Measurements from ENCODE around the gene CYP4F22.
"Not testable (repeated sequence)": the region's sequence is repeated elsewhere in the genome, so short reads cannot be mapped to it uniquely, and the experiment has no call there.

Gene CYP4F22

DNA sequence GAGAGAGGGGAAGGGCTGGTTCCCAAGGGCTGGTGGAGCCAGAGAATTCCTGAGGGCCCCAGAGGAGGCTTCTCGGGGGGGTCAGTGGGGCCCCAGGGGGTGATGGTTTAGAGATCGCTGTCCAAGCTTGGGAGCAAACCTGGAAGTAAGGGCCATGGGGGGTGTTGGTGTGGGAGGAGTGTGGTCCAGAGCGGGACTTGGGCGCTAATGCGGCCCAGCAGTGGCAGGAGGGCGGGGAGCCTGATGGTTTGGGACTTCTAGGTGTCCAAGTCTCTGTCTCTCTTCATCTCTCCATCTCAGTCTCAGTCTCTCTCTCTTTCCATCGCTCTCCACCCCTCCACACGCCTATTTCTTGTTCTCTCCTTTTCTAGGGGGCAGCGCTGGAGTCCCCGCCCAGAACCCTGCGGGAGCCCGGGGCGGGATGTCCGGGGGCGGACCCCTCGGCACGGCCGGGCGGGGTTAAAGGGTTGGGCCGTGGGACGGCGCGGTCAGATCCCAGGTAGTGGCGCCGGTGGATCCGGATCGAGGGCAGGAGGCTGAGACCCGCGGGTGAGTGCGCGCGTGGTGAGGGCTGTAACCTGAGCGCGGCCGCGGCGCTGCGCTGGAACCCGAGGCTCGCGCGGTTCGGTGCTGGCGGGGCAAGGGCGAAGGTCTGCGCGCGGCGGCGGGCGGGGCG, at the start of gene CYP4F22:
Gene CYP4F22, plus strand, starts transcription at position 491 of the 676 bp plus-strand sequence. CDS start 16,812 bp downstream, outside the sequence.
- DNase-seq (ENCODE audit: low read depth in 4 of 4, low spot score in 1 of 4), result no peak

DNA sequence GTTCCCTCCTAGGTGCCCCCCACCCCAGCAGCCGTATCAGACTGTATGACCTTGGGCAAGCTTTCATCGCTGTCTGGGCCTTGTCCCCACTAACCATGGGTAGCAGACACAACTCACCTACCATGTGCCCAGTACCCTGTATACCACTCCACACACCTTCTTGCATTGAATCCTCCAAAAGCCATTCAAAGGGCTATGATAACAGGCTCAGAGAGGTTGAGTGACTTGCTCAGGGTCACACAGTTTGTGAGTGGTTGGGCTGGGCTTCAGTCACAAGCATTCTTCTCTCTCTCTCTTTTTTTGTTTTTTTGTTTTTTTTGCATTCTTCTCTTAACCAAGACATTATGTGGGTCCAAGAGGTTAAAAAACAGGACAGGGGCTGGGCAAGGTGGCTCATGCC, 46.6 kb upstream of the CYP4F22 start:
- no peak for DNase-seq (ENCODE audit: low read depth in 4 of 4, low spot score in 1 of 4)

DNA sequence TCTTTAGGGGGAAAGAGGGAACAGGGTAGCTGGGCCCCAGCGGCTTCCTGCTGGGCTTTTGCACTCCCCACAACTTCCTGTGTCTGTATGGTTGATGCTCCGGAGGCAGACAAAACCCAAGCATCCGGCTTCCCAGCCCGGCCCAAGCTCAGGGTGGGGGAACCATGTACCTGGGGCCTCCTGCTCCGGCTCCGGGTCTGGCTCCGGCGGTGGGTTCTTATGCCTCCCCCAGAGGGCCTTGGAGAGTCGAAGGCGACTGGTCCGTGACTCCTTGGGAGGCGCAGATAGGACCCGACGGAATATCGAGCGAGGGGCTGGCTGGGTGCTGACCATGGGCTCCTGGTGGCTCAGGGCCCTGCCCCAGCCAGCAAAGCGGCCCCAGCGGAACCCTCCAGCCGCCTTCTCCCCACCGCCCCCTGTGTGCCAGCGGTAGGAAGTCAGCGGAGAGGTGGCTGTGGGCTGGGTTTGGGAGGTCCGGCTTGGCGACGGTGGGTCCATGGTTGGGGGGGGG, 44.4 kb upstream of the CYP4F22 start:
- peak in 2 of 4 experiments; percentile 61 to 62 for DNase-seq (ENCODE audit: low read depth in 4 of 4, low spot score in 1 of 4)

- DNase-seq (ENCODE audit: low read depth in 4 of 4, low spot score in 1 of 4), result peak in 1 of 4 experiments; percentile 55
Observed at GRCh38 chr19:15464394-15465385, 43.6 kb upstream of the CYP4F22 start, which contains the start of gene RASAL3. TSS of gene RASAL3 (minus strand) at chr19:15464544. CDS start at chr19:15464358, 186 bp downstream.

- DNase-seq (ENCODE audit: low read depth in 4 of 4, low spot score in 1 of 4), result peak in 2 of 4 experiments; percentile 40 to 58
Observed at GRCh38 chr19:15466851-15467733, 41.2 kb upstream of the CYP4F22 start.

GRCh38 chr19:15467734-15468214, 40.6 kb upstream of the CYP4F22 start:
- DNase-seq (ENCODE audit: low read depth in 4 of 4, low spot score in 1 of 4), result no peak

DNA sequence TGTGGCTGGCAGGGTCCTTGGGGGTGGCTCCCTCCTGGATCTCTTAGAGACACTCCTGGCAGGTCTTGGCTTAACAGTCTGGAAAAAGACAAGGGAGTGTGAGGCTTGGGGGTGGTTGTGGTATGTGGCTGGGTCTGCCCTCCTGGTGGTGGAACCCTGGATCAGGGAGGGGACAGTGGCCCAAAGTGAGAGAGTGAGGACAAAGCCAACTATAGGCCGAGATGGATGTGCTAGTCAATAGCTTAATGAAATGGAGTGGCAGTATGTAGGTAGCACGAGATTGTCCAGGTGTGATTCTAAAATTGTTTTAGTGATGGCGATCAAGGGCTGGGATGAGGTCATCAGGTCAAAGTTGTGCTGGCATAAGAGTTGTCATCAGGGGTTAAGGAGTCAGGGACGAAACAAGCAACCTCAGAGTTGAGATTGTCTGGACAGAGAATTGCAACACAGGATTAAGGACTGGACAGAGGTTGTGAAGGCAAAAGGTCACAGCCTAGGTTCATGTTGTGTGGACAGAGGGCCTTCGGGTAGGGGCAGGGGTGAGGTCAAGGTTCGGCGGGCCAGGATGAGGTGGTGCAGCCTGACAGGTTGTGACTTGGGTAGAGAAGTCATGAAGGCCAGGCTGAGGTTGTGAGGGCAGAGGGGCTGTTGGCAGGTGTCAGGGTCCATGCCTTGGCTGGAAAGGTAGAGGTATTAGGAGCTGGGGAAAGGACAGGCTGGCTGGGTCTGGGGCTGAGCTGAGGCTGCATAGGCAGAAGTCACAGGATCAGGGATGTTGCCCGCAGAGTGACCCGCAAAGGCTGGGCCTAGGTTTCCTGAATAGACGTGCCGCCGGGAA, 39.4 kb upstream of the CYP4F22 start:
- DNase-seq (ENCODE audit: low read depth in 4 of 4, low spot score in 1 of 4), result no peak

DNA sequence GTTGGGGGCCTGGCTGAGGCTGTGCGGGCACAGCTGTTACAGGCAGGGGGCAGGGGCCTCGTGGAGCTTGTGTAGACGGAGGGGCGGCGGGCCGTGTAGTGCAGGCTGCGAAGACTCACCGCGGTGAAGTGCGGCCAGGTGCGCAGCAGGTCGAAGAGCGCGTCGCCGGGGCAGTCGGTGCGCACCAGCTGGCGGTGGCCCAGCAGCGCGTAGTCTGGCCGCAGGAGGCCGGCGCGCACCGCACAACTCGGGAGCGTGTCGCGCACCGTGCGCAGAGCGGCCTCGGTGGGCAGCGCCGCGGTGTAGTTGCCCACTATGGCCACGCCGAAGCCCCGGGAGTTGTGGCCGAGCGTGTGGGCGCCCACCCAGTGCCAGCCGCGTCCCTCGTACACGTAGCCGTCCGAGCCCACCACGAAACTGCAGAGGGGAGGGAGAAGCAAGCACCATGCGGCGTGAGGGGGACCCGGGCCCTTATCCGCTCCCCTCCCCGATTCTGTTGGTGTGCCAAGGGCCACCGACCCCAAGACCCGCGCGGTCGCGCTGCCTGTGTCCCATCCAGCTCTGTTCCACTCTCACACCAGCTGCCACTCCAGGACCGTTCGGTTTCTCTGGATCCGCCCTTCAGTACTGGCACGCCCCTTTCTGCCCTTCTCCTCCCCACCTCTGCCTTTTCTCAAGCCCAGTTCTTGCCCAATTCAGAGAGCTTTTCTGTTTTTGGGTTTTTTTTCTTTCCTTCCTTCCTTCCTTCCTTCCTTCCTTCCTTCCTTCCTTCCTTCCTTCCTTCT, 38.6 kb upstream of the CYP4F22 start:
- DNase-seq (ENCODE audit: low read depth in 4 of 4, low spot score in 1 of 4), result no peak

GRCh38 chr19:15471639-15472101, 36.7 kb upstream of the CYP4F22 start:
- DNase-seq (ENCODE audit: low read depth in 4 of 4, low spot score in 1 of 4), result no peak

- not testable (repeated sequence) for DNase-seq (ENCODE audit: low read depth in 4 of 4, low spot score in 1 of 4)
Observed at GRCh38 chr19:15473821-15474220, 34.5 kb upstream of the CYP4F22 start.

DNA sequence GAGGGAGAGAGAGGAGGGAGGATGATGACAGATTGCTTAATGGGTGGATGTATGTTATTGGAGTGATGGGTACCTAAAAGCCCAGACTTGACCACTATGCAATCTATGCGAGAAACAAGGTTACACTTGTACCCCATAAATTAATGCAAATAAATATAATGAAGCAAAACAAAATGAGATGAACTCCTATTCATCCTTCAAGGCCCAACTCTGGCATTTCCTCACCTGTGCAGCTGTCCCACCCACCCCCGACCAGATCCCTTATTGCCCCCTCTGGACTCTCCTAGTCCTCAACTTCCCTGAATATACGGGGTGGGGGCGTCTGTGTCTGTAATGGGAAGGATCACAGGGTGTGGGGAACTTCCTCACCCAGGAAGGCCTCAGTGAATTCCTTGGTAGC, 33.2 kb upstream of the CYP4F22 start:
- no peak for DNase-seq (ENCODE audit: low read depth in 4 of 4, low spot score in 1 of 4)

GRCh38 chr19:15475611-15476010, 32.7 kb upstream of the CYP4F22 start:
- no peak for DNase-seq (ENCODE audit: low read depth in 4 of 4, low spot score in 1 of 4)

DNA sequence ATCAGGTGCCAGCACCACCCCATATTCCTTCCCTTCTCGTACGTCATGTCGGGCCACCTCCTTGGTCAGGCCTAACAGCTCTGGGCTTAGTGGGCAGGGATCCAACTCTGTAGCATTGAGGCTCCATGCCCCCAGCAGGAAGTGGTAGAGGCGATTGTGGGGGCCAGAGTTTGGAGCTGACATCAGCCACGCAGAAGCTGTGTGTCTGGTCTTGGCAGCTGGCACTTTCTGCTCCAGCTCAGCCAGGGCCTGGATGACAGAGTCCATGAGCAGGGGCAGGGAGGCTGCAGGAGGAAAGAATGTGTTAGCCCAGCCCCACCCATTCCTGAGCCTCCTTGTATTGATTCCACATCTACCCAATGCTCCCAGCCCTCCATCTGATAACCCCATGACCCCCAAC, 32.0 kb upstream of the CYP4F22 start:
- no peak for DNase-seq (ENCODE audit: low read depth in 4 of 4, low spot score in 1 of 4)

- no peak for DNase-seq (ENCODE audit: low read depth in 4 of 4, low spot score in 1 of 4)
Observed at GRCh38 chr19:15479391-15480345, 28.7 kb upstream of the CYP4F22 start, which contains the start of gene PGLYRP2. TSS of gene PGLYRP2 (minus strand) at chr19:15479501. CDS start at chr19:15479371, 130 bp downstream.

GRCh38 chr19:15480996-15481395, 27.3 kb upstream of the CYP4F22 start:
- DNase-seq (ENCODE audit: low read depth in 4 of 4, low spot score in 1 of 4), result not testable (repeated sequence)

- not testable (repeated sequence) for DNase-seq (ENCODE audit: low read depth in 4 of 4, low spot score in 1 of 4)
Observed at GRCh38 chr19:15485768-15486167, 22.6 kb upstream of the CYP4F22 start.

DNA sequence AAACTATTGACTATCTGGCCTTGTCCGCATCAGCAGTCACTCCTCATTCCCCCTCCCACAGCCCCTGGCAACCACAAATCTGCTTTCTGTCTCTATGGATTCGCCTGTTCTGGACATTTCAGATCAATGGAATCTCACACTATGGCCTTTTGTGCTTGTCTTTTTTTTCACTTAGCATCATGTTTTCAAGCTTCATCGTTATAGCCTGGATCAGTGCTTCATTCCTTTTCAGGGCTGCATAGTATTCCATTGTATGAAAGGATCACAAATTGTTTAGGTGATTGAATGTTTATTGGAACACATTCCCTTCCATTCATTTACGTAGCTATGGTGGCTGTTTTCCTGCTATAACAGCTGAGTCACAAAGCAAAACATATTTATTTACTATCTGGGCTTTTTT, 21.3 kb upstream of the CYP4F22 start:
- no peak for DNase-seq (ENCODE audit: low read depth in 4 of 4, low spot score in 1 of 4)
